ENCODE data around the gene PKNOX2. TPM values are rescaled to one million over a fixed set of nuclear protein-coding genes. Genes with fewer than 3 reads are reported as not detected.

Gene PKNOX2
- total and polyA plus RNA-seq, 2 of the 4 experiments (the other 2 are of a cell fraction) = 0.72 to 2.3 TPM

DNA sequence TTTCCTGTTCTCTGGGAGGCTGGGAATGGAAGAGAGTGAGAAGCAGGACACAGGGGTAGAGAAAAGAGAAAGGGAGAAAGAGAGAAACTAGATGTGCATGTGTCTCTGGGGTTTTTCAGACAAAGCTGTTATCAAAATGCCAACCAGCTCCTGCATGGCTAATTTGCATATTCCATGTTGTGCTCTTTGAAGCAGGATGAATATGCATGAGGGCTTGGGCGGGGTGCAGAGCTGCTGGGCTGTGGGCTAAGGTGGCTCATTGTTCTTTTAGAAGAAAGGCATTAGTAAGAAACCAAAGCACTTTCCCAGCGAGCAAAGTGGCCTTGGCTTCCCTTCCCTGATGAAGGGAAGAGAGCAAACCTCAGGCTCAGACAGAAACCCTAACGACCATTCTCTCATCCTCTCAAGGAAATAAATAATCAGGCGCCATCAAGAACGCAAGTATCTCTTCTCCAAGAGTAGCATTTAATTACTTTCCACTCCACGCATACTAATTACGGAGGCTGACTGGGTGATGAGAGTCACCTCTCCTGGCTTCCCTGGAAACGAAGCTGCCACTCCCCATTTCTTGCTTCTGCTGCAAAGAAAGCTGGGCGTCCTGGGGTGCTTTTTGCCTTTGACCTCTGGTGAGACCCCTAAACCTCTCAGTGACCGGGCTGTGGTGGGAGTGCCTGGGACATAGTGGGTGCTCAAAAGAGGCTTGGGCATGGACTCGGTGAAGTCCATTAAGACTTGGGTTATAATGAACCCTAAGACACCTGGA lies 277.3 kb downstream of the PKNOX2 start (continued):
- no peak for TF ChIP-seq MXI1 (IDR thresholded peaks at IDR 0.05; ENCODE audit: borderline replicate concordance, low read depth, low read length)

DNA sequence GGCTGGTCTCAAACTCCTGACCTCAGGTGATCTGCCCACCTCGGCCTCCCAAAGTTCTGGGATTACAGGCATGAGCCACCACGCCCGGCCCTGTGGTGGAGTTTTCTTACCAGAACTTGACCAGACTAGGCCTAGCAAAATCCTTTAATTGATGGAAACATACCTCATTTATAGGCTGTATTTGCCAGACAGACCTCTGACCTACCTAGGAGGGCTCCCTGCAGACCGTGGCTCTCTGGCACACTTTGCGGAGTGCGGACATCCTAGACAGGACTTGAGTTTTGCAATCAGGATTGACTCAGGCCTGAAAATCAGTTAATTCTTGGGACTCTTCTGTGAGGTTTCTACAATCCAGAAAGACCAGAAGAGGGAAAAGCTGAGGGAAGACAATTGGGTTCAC lies 278.4 kb downstream of the PKNOX2 start:
- H2BK5ac ChIP-seq (ENCODE audit: low read depth, low read length, poor library complexity, severe bottlenecking) = no peak overlapping the region
- H3K4ac ChIP-seq (ENCODE audit: low read depth, low read length) = no peak overlapping the region
- ChIA-PET POLR2A (ENCODE audit: unreplicated experiment) (no interaction called here), CTCF (interaction anchor here (0.7 kb wide), 1 partner anchor 153 kb away, joined by 4 read pairs; no protein-coding TSS in a partner anchor)
- no CpG with 5 or more reads among the region's 6 CpGs for WGBS, 2 experiments (ENCODE audit: extremely low coverage in 2 of 2, insufficient read length in 1 of 2)
- no peak overlapping the region for H4K5ac ChIP-seq (ENCODE audit: low read depth, low read length)
- 0 out of 2 replicates have a peak, but pooled peaks cover 1% of the 10 kb centered on the region for H3K4me1 ChIP-seq (ENCODE audit: control insufficient read depth, insufficient read depth, low read length)
- no peak overlapping the region for H2BK120ac ChIP-seq (ENCODE audit: low read depth, low read length)
- intact Hi-C loops (cut with micrococcal nuclease) (no loop called here), in situ Hi-C loops (cut with MboI; ENCODE audit: low sequenced_read_pairs) (no loop called here), dilution Hi-C loops (cut with HindIII; ENCODE audit: low sequenced_read_pairs, unreplicated experiment) (no loop called here)
- ATAC-seq (ENCODE audit: low read depth) (no peak), DNase-seq (no peak)
- H3K4me3 ChIP-seq (ENCODE audit: insufficient read depth, low read depth, low read length) = no peak overlapping the region
- H3K4me2 ChIP-seq (ENCODE audit: low read depth, low read length) = no peak overlapping the region
- H3K27ac ChIP-seq (ENCODE audit: insufficient read depth, low read length) = no peak overlapping the region
- no peak overlapping the region for H3K9ac ChIP-seq (ENCODE audit: low read depth, low read length)
- H3K27me3 ChIP-seq (ENCODE audit: control insufficient read depth, insufficient read depth, low read length) = peaks cover 4% of the 10 kb centered on the region
- H2AK9ac ChIP-seq (replicated peaks; ENCODE audit: low read depth, low read length, poor library complexity) = no peak overlapping the region
- no peak overlapping the region for H3K18ac ChIP-seq (ENCODE audit: low read depth, low read length)
- H4K8ac ChIP-seq (ENCODE audit: low read depth in 2 of 2, low read length in 2 of 2) = no peak overlapping the region
- H2BK15ac ChIP-seq (ENCODE audit: low read depth, low read length) = no peak overlapping the region
- H3K56ac ChIP-seq (ENCODE audit: extremely low read depth, insufficient read depth, low read length) = no peak overlapping the region
- no peak overlapping the region for H3K14ac ChIP-seq (replicated peaks; ENCODE audit: low read depth, low read length)
- H3K9me3 ChIP-seq (ENCODE audit: control insufficient read depth, insufficient read depth, low read length) = no peaks in the 10 kb centered on the region
- no peak overlapping the region for H2AFZ ChIP-seq (replicated peaks; ENCODE audit: low read length, poor library complexity)
- H2BK20ac ChIP-seq (ENCODE audit: low read depth, low read length) = no peak overlapping the region
- no peaks in the 10 kb centered on the region for H4K20me1 ChIP-seq (ENCODE audit: insufficient read depth, low read length)
- no peaks in the 10 kb centered on the region for H3K9me1 ChIP-seq (ENCODE audit: insufficient read depth, low read length)
- H2AK5ac ChIP-seq (ENCODE audit: low read depth, low read length) = no peak overlapping the region
- no peaks in the 10 kb centered on the region for H3K79me1 ChIP-seq (ENCODE audit: low read depth in 1 of 2, low read length in 2 of 2)
- peaks cover 6% of the 10 kb centered on the region; the same call in 1 of the 2 replicates for H3K36me3 ChIP-seq (ENCODE audit: control insufficient read depth, insufficient read depth, low read length)
- no peak overlapping the region for H4K91ac ChIP-seq (ENCODE audit: insufficient read depth, low read depth, low read length)
- no TSS peak for BruUV-seq (replicated peaks)
- H3K23ac ChIP-seq (ENCODE audit: low read depth, low read length) = no peak overlapping the region
- TF ChIP-seq, protein P1, sequence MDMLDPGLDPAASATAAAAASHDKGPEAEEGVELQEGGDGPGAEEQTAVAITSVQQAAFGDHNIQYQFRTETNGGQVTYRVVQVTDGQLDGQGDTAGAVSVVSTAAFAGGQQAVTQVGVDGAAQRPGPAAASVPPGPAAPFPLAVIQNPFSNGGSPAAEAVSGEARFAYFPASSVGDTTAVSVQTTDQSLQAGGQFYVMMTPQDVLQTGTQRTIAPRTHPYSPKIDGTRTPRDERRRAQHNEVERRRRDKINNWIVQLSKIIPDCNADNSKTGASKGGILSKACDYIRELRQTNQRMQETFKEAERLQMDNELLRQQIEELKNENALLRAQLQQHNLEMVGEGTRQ (IDR thresholded peaks at IDR 0.05; ENCODE audit: low read depth, low read length) = no peak
- TF ChIP-seq POLR2A (IDR thresholded peaks at IDR 0.05; ENCODE audit: low read depth, low read length) (no peak), RFX5 (IDR thresholded peaks at IDR 0.05; ENCODE audit: low read depth, low read length) (no peak), SMC3 (IDR thresholded peaks at IDR 0.05; ENCODE audit: low read depth, low read length) (no peak), CEBPB (IDR thresholded peaks at IDR 0.05; ENCODE audit: low read depth, low read length) (no peak), FOS (IDR thresholded peaks at IDR 0.05; ENCODE audit: low read depth, low read length) (no peak), MAZ (IDR thresholded peaks at IDR 0.05; ENCODE audit: borderline replicate concordance, low read depth, low read length) (no peak), BHLHE40 (IDR thresholded peaks at IDR 0.05; ENCODE audit: low read depth, low read length) (no peak), MAFK (IDR thresholded peaks at IDR 0.05; ENCODE audit: low read depth, low read length) (no peak), MXI1 (IDR thresholded peaks at IDR 0.05; ENCODE audit: borderline replicate concordance, low read depth, low read length) (no peak), RAD21 (IDR thresholded peaks at IDR 0.05; ENCODE audit: low read length) (no peak), NFE2L2 (IDR thresholded peaks at IDR 0.05; ENCODE audit: low read depth, low read length) (no peak)
- TF ChIP-seq, protein P2, sequence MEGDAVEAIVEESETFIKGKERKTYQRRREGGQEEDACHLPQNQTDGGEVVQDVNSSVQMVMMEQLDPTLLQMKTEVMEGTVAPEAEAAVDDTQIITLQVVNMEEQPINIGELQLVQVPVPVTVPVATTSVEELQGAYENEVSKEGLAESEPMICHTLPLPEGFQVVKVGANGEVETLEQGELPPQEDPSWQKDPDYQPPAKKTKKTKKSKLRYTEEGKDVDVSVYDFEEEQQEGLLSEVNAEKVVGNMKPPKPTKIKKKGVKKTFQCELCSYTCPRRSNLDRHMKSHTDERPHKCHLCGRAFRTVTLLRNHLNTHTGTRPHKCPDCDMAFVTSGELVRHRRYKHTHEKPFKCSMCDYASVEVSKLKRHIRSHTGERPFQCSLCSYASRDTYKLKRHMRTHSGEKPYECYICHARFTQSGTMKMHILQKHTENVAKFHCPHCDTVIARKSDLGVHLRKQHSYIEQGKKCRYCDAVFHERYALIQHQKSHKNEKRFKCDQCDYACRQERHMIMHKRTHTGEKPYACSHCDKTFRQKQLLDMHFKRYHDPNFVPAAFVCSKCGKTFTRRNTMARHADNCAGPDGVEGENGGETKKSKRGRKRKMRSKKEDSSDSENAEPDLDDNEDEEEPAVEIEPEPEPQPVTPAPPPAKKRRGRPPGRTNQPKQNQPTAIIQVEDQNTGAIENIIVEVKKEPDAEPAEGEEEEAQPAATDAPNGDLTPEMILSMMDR (conservative IDR thresholded peaks at IDR 0.05; ENCODE audit: low read depth, low read length) = no peak

Data from IMR-90 (cell line).